ENCODE results near the gene TBCA.

GRCh38 chr5:77797136-77797535 lies 21.0 kb upstream of the TBCA start:
- TF ChIP-seq CTCF (IDR thresholded peaks at IDR 0.05) (no peak), POLR2A (IDR thresholded peaks at IDR 0.05) (no peak)

Data from heart left ventricle (tissue), 13 donors.